Stimulated activated CD4-positive, alpha-beta T cell treated with anti-CD3 and anti-CD28 coated beads, Interleukin-12 subunit alpha, Interleukin-12 subunit beta, amount 100 ng/mL, for 24 hours (primary cell): ENCODE data around the gene NELFA.
"Not testable (repeated sequence)": the region's sequence is repeated elsewhere in the genome, so short reads cannot be mapped to it uniquely, and the experiment has no call there.

Source experiments
- DNase-seq, 2 experiments: peaks; one replicate each; pipeline ENCODE4 v3.0.0-alpha.2; 2020; ENCODE audit warnings: low read depth in 2 of 2

The NELFA gene

GRCh38 chr4:2040391-2041238 is 31.8 kb upstream of the NELFA start:
- no peak for DNase-seq

- no peak for DNase-seq
These were observed 28.1 kb upstream of the NELFA start for GRCh38 chr4:2036866-2037265.

DNA sequence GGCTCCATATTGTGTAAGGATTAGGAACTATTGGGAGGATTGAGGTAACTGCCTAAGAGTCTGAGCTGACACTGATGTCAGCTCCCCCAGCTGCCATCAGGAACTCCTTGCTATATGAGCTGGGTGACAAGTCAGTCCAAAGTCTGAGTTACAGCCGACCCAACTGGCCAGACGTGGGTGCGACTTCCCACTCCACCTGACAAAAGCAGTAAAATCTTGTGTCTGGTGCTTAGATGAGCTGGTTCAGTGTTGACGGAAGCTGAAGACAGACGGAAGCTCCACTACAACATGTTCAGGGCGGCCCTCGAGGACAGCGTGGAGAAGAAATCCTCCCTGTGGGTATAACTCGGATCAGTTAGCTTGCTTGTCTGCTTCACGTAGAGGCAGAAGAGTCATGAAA is 27.6 kb upstream of the NELFA start:
- no peak for DNase-seq

DNA sequence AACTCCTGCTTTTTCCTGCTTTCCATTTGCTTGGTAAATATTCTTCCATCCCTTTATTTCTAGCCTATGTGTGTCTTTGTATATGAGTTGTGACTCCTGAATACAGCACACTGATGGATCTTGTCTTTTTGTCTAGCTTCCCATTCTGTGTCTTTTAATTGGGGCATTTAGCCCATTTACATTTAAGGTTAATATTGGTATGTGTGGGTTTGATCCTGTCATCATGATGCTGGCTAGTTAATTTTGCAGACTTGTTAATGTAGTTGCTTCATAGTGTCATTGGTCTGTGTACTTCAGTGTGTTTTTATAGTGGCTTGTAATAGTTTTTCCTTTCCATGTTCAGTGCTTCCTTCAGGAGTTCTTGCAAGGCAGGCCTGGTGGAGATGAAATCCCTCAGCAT is 22.4 kb upstream of the NELFA start:
- DNase-seq = not testable (repeated sequence)

DNA sequence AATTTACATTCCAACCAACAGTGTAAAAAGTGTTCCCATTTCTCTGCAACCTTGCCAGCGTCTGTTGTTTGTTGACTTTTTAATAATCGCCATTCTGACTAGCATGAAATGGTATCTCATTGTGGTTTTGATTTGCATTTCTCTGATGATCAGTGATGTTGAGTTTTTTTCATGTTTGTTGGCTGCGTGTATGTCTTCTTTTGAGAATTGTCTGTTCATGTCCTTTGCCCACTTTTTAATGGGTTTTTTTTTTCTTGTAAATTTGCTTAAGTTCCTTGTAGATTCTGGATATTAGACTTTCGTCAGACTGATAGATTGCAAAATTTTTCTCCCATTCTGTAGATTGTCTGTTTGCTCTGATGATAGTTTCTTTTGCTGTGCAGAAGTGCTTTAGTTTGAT is 18.3 kb upstream of the NELFA start:
- DNase-seq = not testable (repeated sequence)

- no peak for DNase-seq
These were observed 17.0 kb upstream of the NELFA start for GRCh38 chr4:2025817-2026216.

- no peak for DNase-seq
These were observed 15.9 kb upstream of the NELFA start for GRCh38 chr4:2024683-2025082.

DNA sequence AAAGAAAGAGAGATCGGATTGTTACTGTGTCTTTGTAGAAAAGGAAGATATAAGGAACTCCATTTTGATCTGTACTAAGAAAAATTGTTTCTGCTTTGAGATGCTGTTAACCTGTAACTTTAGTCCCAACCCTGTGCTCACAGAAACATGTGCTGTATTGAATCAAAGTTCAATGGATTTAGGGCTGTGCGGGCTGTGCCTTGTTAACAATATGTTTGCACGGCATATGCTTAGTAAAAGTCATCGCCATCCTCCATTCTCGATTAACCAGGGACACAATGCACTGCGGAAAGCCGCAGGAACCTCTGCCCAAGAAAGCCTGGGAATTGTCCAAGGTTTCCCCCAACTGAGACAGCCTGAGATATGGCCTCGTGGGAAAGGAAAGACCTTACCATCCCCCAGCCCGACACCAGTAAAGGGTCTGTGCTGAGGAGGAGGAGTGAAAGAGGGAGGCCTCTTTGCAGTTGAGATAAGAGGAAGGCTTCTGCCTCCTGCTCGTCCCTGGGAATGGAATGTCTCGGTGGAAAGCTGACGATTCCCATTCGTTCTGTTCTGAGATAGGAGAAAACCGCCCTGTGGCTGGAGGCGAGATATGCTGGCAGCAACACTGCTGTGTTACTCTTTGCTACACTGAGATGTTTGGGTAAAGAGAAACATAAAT is 12.7 kb upstream of the NELFA start:
- not testable (repeated sequence) for DNase-seq

DNA sequence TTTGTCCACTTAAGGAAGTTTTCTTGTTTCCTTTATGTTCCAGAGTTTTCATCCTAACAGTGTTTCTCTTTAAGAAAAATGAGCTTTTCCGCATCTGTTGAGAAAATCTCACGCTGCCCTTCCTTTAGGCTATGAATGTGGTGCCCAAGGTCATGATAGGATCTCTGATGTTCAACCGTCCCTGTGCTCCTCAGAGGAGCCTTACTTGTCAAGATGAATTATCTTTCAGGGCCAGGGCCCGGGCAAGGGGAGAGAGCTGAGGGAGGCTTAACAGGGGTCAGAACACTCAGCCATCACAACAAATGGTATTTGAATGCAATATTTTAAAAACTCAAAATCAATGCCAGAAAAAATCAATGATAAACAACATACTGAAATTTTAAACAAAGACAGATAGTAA is 6.2 kb upstream of the NELFA start:
- no peak for DNase-seq

DNA sequence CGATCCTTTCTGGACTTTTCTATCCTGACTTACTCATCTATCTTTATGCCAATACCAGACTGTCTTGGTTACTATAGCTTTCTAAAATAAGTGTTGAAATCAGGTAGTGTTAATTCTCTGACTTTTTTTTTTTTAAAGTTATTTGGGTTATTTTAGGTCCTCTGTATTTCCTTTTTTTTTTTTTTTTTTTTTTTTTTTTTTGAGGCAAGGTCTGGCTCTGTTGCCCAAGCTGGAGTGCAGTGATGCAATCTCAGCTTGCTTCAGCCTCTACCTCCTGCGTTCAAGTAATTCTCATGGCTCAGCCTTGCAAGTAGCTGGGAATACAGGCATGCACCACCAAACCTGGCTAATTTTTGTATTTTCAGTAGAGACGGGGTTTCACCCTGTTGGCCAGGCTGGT is 2.8 kb upstream of the NELFA start:
- DNase-seq = no peak

GRCh38 chr4:2009651-2010233 is 968 bp upstream of the NELFA start:
- DNase-seq = peak in 1 of 2 experiments; percentile 31

DNA sequence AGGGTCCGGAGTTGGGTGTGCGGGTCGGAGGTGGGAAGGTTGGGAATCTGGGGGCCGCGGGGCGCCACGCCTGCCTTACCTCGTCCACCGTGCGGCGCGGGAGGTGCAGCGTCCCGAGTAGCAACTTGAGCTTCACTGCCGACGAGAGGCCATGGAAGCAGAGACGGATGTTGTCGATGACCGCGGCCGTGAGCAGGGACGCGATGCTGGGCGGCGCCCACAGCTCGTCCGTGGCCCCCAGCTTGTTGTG is 178 bp downstream of the NELFA start:
- DNase-seq = no peak

DNA sequence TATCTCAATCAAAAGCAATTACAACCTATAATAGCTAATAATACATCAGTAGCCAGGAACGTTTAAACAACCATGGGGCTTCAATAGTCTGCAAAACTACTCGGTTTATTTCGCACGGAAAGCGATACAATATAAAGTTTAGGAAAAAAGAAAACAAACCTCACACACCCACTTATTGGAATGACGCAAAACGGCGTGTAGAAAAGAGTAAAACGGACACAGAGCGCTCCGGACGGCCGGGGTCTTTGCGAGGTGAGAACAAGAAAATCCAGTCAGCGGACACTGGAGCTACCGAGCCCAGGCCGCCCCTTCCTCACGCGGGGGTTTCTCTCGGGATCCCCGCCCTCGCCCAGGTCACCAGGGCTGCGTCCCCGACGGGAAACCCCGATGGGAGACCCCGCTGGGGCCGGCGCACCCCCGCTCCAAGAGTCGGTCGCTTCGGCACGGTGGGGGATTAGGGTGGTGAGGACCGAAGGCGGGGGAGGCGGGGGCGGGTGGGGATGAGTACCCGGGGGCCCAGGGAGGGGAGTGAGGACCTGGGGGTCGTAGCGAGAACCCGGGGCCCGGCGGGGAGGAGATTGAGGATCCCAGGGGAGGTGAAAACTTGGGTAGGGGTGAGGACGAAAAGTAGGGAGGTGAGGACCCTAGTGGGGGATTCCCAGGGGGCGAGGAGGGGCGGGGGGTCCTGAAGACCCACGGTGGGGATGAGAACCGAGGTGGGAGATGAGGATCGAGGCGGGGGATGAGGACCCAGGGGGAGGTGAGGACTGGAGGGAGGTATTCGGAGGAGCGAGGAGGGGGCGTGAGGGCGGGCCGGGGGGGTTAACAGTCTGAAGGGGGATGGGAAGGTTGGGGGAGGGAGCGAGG is 737 bp downstream of the NELFA start:
- no peak for DNase-seq

GRCh38 chr4:2006956-2007653 is 1.7 kb downstream of the NELFA start:
- no peak for DNase-seq

- DNase-seq = no peak
These were observed 2.4 kb downstream of the NELFA start for GRCh38 chr4:2006367-2006766.

GRCh38 chr4:2003361-2003760 is 5.4 kb downstream of the NELFA start:
- not testable (repeated sequence) for DNase-seq

DNA sequence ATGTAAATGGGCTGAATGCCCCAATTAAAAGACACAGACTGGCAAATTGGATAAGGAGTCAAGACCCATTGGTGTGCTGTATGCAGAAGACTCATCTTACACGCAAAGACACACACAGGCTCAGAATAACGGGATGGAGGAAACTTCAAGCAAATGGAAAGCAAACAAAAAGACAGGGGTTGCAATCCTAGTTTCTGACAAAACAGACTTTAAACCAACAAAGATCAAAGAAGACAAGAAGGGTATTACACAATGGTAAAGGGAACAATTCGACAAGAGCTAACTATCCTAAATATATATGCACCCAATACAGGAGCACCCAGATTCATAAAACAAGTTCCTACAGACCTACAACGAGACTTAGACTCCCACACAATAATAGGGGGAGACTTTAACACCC is 9.5 kb downstream of the NELFA start:
- DNase-seq = not testable (repeated sequence)

DNA sequence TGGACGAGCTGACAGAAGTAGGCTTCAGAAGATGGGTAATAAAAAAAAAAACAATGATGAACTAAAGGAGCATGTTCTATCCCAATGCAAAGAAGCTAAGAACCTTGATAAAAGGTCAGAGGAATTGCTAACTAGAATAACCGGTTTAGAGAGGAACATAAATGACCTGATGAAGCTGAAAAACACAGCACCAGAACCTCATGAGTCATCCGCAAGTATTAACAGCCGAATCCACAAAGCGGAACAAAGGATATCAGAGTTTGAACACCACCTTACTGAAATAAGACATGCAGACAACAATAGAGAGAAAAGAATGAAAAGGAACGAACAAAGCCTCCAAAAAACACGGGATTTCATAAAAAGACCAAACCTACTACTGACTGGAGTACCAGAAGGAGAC is 10.5 kb downstream of the NELFA start:
- DNase-seq = no peak

- DNase-seq = no peak
These were observed 11.1 kb downstream of the NELFA start for GRCh38 chr4:1997712-1998111.

DNA sequence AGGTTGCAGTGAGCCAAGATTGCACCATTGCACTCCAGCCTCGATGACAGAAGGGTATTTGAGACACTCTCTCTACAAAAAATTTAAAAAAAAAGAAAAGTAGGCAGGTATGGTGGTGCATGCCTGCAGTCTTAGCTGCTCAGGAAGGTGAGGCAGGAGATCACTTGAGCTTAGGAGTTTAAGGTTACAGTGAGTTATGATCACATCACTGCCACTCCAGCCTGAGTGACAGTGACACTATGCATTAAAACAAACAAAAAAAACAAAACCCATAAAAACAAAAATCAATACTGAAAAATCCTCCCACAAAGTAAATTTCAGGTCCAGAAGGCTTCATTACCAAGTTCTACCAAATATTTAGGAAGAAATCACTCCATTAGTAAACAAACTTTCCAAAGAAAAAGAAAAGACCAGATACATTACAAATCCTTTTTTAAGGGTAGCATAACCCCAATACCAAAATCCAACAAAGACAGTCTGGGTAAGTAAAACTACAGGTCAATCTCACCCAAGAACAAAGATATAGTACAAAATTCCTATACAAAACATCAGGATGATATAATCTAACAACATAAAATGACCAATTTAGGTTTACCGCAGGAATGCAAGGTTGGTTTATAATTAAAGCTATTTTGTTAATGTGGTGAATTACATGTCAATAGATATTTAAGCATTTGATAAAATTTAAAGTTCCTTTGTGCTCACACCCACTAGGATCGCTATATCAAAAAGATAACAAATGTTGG is 11.7 kb downstream of the NELFA start:
- DNase-seq = no peak

DNA sequence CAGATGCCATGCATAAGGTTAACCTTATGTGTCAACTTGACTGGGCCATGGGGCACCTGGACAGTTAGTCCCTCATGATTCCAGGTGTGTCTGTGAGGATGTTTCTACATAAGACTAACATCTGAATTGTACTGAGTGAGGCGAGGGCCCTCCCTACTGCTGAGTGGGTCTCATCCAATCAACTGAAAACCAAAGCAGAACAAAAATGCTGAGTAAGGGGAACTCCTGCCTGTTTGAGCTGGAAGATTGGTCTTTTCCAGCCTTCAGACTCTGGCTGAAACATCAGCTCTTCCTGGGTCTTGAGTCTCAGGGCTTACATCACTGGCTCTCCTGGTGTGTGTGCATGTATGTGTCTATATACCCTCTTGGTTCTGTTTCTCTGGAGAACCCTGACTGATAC is 13.8 kb downstream of the NELFA start:
- no peak for DNase-seq
